SK-N-DZ (cell line): ENCODE data around the gene EIF5AL1.
"Not testable (repeated sequence)": the region's sequence is repeated elsewhere in the genome, so short reads cannot be mapped to it uniquely, and the experiment has no call there.

Source experiments
- DNase-seq: peaks from one replicate; pipeline ENCODE4 v3.0.0-alpha.2; 2015; ENCODE audit warnings: low spot score
- small RNA-seq, 2 experiments: library from RNA; depleted of rRNA; stranded (forward); fragments of <200 nt; gene quantifications; one replicate each; pipeline ENCODE3, GENCODE V24; 2014

EIF5AL1 gene

GRCh38 chr10:79555354-79556309, 43.3 kb downstream of the EIF5AL1 start:
- DNase-seq = no peak

- DNase-seq = not testable (repeated sequence)
Measured at GRCh38 chr10:79556961-79557360, 44.6 kb downstream of the EIF5AL1 start.

GRCh38 chr10:79559726-79560125, 47.4 kb downstream of the EIF5AL1 start:
- no peak for DNase-seq

- no peak for DNase-seq
Measured at GRCh38 chr10:79560160-79560709, 47.9 kb downstream of the EIF5AL1 start, which contains the start of gene SFTPA2. TSS of gene SFTPA2 (minus strand) at chr10:79560407. CDS start at chr10:79559483, 924 bp downstream.

GRCh38 chr10:79561257-79561656, 48.9 kb downstream of the EIF5AL1 start:
- no peak for DNase-seq

GRCh38 chr10:79562135-79562756, 49.9 kb downstream of the EIF5AL1 start:
- peak; percentile 52 for DNase-seq

- no peak for DNase-seq
Measured at GRCh38 chr10:79563426-79563825, 51.1 kb downstream of the EIF5AL1 start.

Small RNA genes lying within 50 kb of the gene (small RNA-seq; reads per million reads assigned to genes)
- 0 reads per million in 2 experiments for gene BX248123.2
- gene RPS12P18 = 0 reads per million in 2 experiments
